GM19239 (cell line): ENCODE results near the gene DMD.

Source experiments
- DNase-seq: peaks from one replicate; pipeline ENCODE4 v3.0.0; 2011; ENCODE audit warnings: low spot score; ENCODE audit not compliant: insufficient read length
- FAIRE-seq: peaks from 2 replicates; lab custom pipeline; 2011; peaks lifted over from hg19 to GRCh38; lab: Jason Lieb, UNC

The DMD gene

DNA sequence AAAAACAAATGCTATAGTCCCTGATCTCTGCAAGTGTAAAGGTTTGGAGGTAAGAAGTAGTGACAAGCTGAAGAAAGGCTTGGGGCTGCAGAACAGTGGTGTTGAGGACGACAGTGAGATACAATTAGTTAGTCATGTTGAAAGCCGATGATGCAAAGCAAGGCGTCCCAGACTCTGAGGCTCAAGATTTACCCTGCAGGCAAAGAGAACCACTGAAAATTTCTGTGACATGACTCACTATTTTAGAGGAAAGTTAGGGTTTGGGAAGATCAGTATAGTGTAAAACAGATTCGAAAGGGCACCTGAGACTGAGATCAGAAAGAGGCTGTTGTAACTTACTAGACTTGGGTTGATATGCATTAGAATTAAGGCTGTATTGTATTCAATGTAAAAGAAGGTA, 1858.3 kb downstream of the DMD start:
- FAIRE-seq (no peak), DNase-seq (no peak)

DNA sequence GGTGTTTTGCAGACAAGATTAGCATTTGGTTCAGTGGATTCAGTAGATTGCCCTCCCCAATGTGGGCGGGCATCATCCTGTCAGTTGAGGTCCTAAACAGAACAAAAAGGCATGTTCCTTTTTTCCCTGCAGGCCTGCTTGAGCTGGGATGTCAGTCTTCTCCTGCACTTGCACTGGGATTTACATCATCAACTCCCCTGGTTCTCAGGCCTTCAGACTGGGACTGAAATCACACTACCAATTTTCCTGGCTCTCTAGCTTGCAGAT, 1860.6 kb downstream of the DMD start:
- DNase-seq (no peak), FAIRE-seq (no peak)

DNA sequence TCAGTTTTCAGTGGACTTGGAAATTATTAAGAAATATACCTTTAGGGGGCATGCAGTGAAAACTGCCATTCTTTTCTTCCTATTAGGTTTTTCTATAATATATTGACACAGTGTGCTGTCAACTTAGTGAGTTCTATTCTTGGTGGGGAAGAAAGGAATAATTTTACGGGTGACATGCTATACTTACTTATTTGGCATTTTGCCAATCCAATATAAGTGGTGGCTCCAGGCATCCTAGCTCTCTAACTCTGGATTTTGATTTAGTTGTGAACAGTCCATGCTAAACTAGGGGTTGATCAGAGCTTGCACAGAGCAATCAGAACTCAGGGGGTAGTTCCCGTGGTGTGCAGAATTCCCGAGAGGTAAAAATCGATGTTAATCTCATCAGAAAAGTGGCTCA, 1861.8 kb downstream of the DMD start:
- no peak for FAIRE-seq
- no peak for DNase-seq

DNA sequence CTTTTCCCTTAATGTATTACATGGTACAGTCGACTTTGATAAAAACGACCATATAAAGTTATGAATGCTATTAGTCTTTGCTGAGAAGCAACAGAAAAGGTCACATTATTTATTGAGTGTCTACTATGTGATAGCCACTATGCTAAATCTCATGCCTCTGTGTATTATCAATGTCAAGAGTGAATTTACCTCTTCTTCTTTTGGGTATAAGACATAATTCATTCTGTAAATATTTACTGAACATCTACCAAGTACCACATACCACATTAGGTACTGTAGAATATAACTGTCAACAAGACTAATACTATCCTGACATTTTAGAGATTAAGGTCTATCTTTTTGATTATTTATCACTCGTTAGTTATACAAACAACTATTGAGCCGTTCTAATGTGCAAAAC, 1870.8 kb downstream of the DMD start:
- FAIRE-seq (no peak), DNase-seq (no peak)

DNA sequence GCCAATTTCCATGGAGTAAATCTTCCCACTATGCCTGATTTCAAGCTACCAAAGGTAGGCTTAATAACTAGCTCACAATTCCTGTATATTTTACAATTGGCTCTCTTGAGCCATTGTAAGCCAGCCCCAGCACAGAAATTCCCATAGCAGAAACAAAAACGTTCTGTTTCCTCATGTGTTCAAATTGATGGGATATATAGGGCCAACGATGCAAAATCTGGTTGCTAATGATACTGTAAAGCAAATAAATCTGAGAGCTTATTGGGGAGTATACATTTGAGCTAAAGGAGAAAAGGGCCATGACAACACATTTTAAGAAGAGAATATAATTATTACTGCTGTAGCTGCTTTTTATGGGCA, 1872.4 kb downstream of the DMD start:
- DNase-seq (no peak), FAIRE-seq (no peak)

DNA sequence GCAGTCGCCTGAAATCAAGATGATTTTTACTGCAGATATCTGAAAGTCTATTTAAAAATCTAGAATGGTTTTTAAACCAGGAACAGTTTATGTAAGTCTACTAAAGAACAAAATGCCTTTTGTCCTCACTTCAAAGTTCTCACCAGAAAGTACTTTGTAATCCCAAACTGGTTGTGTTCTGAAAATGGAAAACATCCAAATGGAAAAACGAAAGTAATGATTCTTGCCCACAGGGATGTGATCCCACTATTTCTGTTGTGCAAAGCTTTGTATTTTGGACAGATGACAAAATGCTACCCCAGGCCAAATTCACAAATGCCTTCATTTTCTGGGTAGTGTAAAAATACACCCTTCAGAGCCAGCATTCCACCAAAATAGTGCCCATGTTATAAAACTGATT, 1874.0 kb downstream of the DMD start:
- FAIRE-seq (no peak), DNase-seq (no peak)

DNA sequence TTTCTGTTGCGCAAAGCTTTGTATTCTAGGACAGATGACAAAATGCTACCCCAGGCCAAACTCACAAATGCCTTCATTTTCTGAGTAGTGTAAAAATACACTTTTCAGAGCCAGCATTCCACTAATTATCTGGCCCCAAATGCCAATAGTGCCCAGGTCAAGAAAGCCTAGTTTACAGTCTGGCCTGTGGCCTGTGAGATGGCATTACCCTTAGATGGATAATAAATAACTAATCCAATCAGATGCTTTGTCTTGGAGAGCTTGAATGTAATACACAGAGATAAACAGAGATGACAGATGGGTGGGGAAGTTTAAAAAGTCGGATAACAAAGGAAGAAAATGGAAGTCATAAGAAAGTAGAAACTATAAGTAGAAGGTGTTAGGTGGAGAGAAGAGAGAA, 1874.9 kb downstream of the DMD start:
- FAIRE-seq (no peak), DNase-seq (no peak)

DNA sequence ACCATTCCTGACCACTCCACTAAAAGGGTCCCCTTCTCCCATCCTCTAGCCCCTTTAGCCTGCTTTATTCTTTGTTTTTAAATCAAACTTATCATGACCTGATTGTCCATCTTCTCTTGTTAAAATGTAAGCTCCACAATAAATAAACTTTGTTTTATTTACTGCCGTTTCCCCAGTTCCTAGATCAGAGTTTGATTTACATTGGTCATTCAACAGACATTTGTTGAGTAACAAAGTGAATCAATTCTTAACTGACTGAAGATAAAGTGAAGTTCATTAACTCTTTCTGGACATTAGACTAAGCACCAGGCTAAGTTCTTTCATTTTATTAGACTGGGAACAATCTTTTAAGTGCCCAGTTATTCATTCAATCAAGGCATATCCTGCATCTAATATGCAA, 1876.4 kb downstream of the DMD start:
- no peak for FAIRE-seq
- no peak for DNase-seq

DNA sequence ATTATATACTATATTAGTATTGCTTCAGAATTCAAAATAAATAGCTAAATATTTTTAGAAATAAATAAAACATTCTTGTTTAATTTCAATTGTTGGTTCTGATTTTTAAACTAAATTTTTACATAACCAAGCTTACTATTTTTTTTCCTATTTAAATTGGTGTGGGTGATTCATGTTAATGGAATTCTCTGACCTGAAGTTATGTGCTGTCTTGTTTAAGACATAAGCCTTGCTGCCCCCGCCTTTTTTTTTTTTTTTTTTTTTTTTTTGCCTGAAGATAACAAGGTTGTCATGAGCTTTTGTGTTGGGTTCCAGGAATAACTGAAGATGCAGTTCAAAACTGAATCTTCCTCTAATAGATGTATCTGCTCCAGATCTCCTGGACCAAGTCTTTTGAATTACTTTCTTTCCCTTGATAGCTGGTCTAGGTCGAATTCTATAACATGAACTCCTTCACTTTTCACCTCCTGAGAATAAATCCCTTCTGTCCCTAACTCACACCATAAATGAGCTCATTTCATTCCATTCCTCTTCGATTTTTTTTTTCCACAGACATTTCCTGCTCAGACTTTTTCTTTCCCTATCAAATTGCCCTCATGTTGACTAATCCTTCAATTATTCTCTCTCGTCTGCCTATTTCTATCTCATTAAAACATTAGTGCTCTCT, 1878.1 kb downstream of the DMD start:
- DNase-seq (no peak), FAIRE-seq (no peak)

DNA sequence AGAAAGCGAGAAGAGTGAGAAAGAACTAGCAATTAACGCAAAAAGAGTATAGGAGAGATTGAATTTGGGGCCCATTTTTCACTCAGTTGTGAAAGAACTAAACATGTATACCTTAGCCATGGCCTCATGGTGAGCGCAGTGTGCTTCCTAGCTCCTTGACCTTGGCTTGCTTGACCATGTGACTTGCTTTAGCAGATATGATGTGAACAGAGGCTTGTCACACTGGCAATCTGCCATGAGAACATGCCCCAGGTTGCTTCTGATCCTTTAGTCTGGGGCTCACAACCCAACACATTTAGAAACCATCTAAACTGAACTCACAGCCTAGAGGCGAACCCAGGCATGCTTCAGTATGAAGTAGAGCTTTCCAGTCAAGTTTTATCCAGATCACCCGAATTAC, 1879.4 kb downstream of the DMD start:
- no peak for DNase-seq
- FAIRE-seq = no peak

DNA sequence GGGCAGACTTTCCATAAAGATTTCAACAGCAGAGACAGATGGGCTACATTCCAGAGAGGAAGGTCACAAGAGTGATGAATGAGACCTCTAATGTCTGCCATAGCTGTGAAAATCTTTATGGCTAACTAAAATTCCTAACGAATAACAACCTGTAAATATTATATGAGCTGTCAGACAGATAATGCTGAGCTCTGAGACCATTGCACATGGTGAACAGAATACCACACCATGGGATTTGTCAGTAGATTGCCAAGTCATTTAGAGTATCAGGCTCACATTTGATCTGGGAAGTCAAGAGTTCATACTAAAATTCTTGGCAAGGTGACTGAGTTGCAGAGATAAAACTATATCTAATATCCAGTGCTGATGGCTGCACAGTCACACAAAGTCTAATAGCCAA, 1880.3 kb downstream of the DMD start:
- no peak for FAIRE-seq
- DNase-seq = no peak

DNA sequence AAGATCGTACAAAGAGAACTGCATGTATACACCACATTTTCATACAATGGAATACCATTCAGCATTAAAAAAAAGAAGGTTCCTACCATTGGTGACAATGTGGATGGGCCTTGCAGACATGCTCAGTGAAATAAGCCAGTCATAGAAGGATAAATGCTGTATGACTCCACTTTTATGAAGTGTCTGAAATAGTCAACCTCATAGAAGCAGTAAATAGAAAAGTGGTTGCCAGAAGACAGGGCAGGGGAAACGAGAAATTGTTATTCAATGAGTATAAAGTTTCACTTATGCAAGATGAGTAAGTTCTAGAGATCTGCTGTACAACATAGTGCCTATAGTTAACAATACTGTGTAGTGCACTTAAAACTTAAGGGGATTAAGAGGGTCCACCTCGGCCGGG, 1882.1 kb downstream of the DMD start:
- FAIRE-seq (no peak), DNase-seq (no peak)

DNA sequence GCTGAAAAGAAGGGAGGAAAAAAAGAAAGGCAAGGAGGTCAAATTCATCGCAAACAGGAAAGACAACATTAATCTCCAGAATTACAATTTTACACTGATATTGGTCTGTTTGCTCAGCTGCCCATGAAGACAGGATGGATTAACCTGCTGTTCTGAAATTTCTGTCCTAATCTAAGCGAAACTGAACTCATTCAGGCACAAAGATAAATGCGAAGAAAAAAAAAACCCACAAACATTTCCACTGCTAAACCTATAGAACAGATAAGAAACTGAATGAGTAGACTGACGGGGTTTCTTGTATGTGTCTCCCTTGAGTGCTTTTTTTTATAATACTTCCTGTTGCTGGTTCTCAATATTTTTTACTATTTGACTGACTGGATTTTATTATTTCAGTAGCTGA, 1887.7 kb downstream of the DMD start:
- DNase-seq = peak; percentile 3
- FAIRE-seq = peak; percentile 83

DNA sequence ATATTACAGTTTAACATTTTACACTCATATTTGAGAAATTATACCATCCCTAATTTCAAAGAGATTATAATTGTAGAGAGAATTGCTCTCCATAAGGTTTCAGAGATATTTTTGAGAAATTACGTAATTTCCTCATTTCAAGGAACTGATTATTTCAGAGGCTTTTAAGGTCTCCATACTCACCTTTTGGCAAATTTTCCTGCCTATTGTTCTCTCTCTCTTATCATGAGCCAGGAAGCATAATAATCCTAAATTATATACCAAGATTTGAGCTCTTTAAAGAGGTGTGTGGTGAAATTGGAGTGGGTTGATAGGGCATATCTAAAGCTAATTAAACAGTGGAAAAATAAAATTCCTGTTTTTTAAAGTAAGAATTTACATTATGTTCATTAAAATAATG, 1890.6 kb downstream of the DMD start:
- peak; percentile 37 for FAIRE-seq
- no peak for DNase-seq

DNA sequence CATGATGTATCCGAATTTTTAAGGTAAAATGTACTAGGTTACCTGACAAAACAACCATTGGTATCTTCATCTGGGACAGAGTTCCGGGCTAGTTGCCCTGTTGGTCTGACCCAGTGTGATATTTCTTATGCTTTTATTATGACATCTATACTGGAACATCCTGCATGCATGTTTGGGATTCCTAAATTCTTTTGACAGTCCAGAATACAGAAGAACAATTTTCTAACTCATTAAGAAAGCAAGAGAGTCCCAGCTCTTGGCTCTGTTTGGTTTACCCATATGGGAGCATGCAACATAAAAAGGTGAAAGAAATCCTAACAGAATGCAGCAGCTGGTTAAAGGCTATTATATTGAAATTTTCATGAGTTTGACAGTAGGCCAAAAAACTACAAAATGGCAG, 1891.8 kb downstream of the DMD start:
- DNase-seq = no peak
- FAIRE-seq = no peak

DNA sequence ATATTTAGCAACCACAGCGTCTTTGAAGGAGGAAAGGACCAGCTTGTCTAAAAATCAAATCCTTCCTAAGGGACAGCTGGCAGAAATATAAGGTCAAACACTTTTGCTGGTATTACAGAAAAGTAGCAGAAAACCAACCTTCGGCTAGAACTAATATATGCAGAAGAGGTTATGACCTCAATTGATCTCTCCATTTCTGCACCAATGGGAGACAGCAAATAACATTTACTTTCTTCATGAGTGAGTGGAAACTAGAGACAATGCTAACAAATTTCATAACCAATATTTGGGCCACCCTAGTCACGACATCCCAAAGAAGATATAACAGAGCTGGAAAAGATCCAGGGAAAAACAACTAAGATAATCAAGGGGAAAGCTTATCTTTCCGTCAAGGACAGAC, 1892.5 kb downstream of the DMD start:
- FAIRE-seq = peak; percentile 49
- DNase-seq = no peak

DNA sequence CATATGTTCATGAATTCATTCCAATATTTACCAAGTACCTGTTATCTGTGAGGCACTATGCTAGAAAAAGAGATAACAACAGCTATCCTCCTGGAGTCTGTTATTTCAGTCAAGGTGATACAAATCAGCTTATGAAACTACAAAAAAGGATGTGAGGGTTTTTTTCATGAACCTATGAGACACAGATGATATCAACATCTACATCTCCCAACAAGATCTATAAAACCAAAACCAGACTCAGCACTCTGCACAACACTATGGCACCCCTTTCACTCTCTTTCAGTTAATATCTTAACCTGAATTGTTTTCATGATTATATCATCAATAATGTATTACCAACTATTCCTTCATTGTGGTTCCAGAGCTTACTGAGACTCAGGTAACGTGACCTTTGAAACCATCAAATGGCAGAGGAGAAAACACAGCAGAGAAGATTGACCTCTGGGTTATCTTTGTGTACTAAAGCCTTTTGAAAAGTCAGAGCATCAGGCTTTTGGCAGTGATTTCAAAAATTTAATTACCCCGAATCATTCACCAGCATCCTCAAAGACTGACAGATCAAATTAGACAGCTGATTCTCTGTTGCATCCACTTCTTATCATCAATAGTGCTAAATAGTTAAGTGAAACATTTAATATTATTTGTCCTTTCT, 1894.9 kb downstream of the DMD start:
- FAIRE-seq (no peak), DNase-seq (no peak)

DNA sequence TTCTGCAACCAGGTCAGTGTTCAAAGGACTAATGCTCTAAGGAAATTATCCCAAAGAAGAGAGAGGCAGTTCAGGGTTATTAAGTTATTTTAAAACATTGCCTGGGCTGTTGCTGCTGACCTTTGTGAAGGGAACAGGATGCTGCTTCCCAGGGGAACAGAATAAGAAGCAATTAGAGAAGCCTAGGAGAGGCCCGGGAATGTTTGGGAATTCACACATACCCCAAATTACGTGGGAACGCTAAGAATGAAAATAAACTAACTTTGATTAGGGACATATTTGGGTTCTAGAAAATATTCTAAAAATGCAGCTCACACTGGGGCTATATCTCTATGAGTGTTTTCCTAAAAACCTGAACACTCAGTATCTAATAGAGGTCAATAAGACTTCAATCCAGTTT, 1896.4 kb downstream of the DMD start:
- DNase-seq (no peak), FAIRE-seq (no peak)

DNA sequence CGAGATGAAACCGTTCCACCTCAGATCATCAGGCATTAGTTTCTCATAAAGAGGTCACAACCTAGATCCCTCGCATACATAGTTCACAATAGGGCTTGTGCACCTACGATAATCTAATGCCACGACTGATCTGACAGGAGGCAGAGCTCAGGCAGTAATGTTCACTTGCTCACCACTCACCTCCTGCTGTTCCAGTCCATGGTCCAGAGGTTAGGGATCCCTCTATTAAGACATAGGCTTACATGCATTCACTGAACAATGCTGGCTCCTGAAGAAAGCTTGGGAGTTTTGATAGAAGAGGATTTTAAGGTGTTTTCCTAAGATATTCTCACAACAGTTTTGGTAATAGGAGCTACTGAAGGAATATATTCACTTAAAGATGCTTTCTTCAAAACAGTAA, 1903.4 kb downstream of the DMD start:
- no peak for DNase-seq
- FAIRE-seq = no peak

DNA sequence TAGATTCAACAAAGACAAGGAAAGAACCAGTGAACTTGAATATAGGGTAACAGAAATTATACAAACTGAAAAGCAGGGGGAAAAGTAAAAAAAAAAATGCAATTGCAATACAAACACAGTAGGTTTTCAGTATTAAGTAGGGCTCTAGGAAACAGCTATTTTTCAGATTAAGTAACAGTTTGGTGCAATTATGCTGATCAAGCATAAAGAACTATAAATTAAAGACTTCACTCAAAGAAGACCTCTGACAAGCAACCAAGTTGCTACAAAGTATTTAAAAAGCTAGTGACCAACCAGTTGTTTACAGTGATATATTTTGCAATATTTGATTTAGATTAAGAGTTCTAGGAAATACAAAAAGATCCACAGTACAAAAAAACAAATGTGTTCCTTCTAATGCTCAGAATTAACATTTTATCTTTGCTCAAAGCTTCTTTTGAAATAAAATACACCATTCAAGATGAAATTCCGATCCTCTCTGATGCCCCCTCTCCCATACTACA, 1908.7 kb downstream of the DMD start:
- DNase-seq = no peak
- no peak for FAIRE-seq

DNA sequence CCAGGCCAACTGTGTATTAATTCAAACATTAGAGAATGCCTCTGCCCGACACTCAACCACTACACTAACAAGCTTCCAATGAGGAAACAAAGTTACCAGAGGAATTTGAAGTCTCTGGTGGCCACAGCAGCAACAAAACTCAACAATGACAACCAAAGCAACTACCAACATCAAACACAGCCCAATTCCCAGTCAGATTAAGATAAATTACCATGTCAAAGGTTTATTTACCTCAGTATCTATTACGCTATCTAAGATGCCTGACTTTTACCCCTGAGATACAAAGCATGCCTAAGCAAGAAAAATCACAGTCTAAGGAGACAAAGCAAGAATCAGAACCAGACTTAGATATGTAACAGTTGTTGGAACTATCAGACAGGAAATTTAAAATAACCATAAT, 1909.4 kb downstream of the DMD start:
- DNase-seq (no peak), FAIRE-seq (no peak)

DNA sequence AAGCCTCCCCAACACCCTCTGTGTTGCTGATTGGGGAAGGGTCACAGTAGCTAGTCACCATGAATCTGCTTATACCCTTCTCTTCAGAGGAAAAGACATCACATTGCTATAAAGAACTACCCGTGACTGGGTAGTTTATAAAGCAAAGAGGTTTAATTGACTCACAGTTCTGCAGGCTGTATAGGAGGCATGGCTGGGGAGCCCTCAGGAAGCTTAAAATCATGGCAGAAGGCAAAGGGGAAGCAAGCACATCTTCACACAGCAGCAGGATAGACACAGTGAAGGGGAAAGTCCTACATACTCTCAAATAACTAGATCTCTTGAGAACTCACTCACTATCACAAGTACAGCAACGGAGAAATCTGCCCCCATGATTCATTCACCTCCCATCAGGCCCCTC, 1910.1 kb downstream of the DMD start:
- DNase-seq (no peak), FAIRE-seq (no peak)

DNA sequence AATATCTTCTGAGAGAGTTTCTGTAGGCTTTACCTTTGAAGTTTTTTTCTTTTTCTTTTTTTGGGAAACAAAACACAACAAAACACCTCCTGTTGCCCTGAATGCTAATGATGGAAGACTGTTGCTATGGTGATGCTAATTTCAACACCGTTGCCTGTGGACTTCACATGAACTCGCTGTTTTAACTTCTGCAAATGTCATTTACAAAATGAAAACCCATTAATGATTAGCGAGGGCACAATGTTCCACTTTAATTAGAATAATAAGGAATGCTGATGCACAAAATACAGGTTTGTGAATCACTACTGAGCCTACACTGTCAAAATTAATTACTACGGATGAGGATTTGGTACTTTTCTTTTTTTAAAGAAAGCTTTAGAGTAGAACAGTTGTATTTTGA, 1912.4 kb downstream of the DMD start:
- no peak for FAIRE-seq

More for the DNA sequence above, 1912.4 kb downstream of the DMD start:
- no peak for DNase-seq
